ENCODE data around the gene TULP4.
"Not testable (repeated sequence)": the region's sequence is repeated elsewhere in the genome, so short reads cannot be mapped to it uniquely, and the experiment has no call there.

TULP4 gene

GRCh38 chr6:158284007-158284875, 28.0 kb upstream of the TULP4 start:
- Histone ChIP-seq H3K27me3 (ENCODE audit: insufficient read depth, low read length) (no peaks in the 10 kb centered on the region), H3K36me3 (ENCODE audit: insufficient read depth, low read length) (no peaks in the 10 kb centered on the region), H3K4me1 (ENCODE audit: insufficient read depth, low read length) (peaks cover 19% of the 10 kb centered on the region), H3K4me3 (ENCODE audit: low read length) (no peak overlapping the region), H3K9me3 (ENCODE audit: low read length) (peaks cover 1% of the 10 kb centered on the region), H2AFZ (ENCODE audit: low read depth, low read length) (no peak overlapping the region)

GRCh38 chr6:158284876-158285655, 27.2 kb upstream of the TULP4 start:
- H3K36me3 ChIP-seq (ENCODE audit: insufficient read depth, low read length), result no peaks in the 10 kb centered on the region
- H3K9me3 ChIP-seq (ENCODE audit: low read length), result peaks cover 1% of the 10 kb centered on the region
- H2AFZ ChIP-seq (ENCODE audit: low read depth, low read length), result no peak overlapping the region
- H3K4me1 ChIP-seq (ENCODE audit: insufficient read depth, low read length), result peaks cover 19% of the 10 kb centered on the region
- no peaks in the 10 kb centered on the region for H3K27me3 ChIP-seq (ENCODE audit: insufficient read depth, low read length)
- no peak overlapping the region for H3K4me3 ChIP-seq (ENCODE audit: low read length)

GRCh38 chr6:158285656-158286021, 26.6 kb upstream of the TULP4 start:
- Histone ChIP-seq H3K9me3 (ENCODE audit: low read length) (peaks cover 1% of the 10 kb centered on the region), H3K36me3 (ENCODE audit: insufficient read depth, low read length) (peaks cover under 1% of the 10 kb centered on the region), H2AFZ (ENCODE audit: low read depth, low read length) (no peak overlapping the region), H3K4me1 (ENCODE audit: insufficient read depth, low read length) (peaks cover 19% of the 10 kb centered on the region), H3K27me3 (ENCODE audit: insufficient read depth, low read length) (no peaks in the 10 kb centered on the region), H3K4me3 (ENCODE audit: low read length) (no peak overlapping the region)

GRCh38 chr6:158286413-158286812, 25.9 kb upstream of the TULP4 start:
- Histone ChIP-seq H3K27me3 (ENCODE audit: insufficient read depth, low read length) (no peaks in the 10 kb centered on the region), H3K36me3 (ENCODE audit: insufficient read depth, low read length) (peaks cover 4% of the 10 kb centered on the region), H3K4me1 (ENCODE audit: insufficient read depth, low read length) (peaks cover 19% of the 10 kb centered on the region), H2AFZ (ENCODE audit: low read depth, low read length) (no peak overlapping the region), H3K4me3 (ENCODE audit: low read length) (no peak overlapping the region), H3K9me3 (ENCODE audit: low read length) (peaks cover 3% of the 10 kb centered on the region)

- no peak overlapping the region for H3K4me3 ChIP-seq (ENCODE audit: low read length)
- H3K36me3 ChIP-seq (ENCODE audit: insufficient read depth, low read length), result peaks cover 6% of the 10 kb centered on the region
- H3K4me1 ChIP-seq (ENCODE audit: insufficient read depth, low read length), result peaks cover 19% of the 10 kb centered on the region
- no peak overlapping the region for H2AFZ ChIP-seq (ENCODE audit: low read depth, low read length)
- peaks cover 3% of the 10 kb centered on the region for H3K9me3 ChIP-seq (ENCODE audit: low read length)
- no peaks in the 10 kb centered on the region for H3K27me3 ChIP-seq (ENCODE audit: insufficient read depth, low read length)
Measured at GRCh38 chr6:158287047-158287446, 25.2 kb upstream of the TULP4 start.

- H3K36me3 ChIP-seq (ENCODE audit: insufficient read depth, low read length), result peaks cover 18% of the 10 kb centered on the region
- no peak overlapping the region for H3K4me3 ChIP-seq (ENCODE audit: low read length)
- peaks cover 7% of the 10 kb centered on the region for H3K9me3 ChIP-seq (ENCODE audit: low read length)
- H2AFZ ChIP-seq (ENCODE audit: low read depth, low read length), result no peak overlapping the region
- H3K27me3 ChIP-seq (ENCODE audit: insufficient read depth, low read length), result no peaks in the 10 kb centered on the region
- peaks cover 10% of the 10 kb centered on the region for H3K4me1 ChIP-seq (ENCODE audit: insufficient read depth, low read length)
Measured at GRCh38 chr6:158290040-158290439, 22.2 kb upstream of the TULP4 start.

GRCh38 chr6:158290659-158291058, 21.6 kb upstream of the TULP4 start:
- Histone ChIP-seq H3K27me3 (ENCODE audit: insufficient read depth, low read length) (no peaks in the 10 kb centered on the region), H3K4me3 (ENCODE audit: low read length) (no peak overlapping the region), H3K9me3 (ENCODE audit: low read length) (peaks cover 7% of the 10 kb centered on the region), H3K36me3 (ENCODE audit: insufficient read depth, low read length) (peaks cover 18% of the 10 kb centered on the region), H3K4me1 (ENCODE audit: insufficient read depth, low read length) (peaks cover 4% of the 10 kb centered on the region), H2AFZ (ENCODE audit: low read depth, low read length) (no peak overlapping the region)

GRCh38 chr6:158292016-158292415, 20.2 kb upstream of the TULP4 start:
- Histone ChIP-seq H3K27me3 (ENCODE audit: insufficient read depth, low read length) (no peaks in the 10 kb centered on the region), H3K36me3 (ENCODE audit: insufficient read depth, low read length) (peaks cover 23% of the 10 kb centered on the region), H2AFZ (ENCODE audit: low read depth, low read length) (no peak overlapping the region), H3K4me1 (ENCODE audit: insufficient read depth, low read length) (no peaks in the 10 kb centered on the region), H3K9me3 (ENCODE audit: low read length) (peaks cover 12% of the 10 kb centered on the region), H3K4me3 (ENCODE audit: low read length) (no peak overlapping the region)

GRCh38 chr6:158293122-158293521, 19.1 kb upstream of the TULP4 start:
- Histone ChIP-seq H3K36me3 (ENCODE audit: insufficient read depth, low read length) (peaks cover 28% of the 10 kb centered on the region), H3K9me3 (ENCODE audit: low read length) (peaks cover 12% of the 10 kb centered on the region), H2AFZ (ENCODE audit: low read depth, low read length) (no peak overlapping the region)

GRCh38 chr6:158295976-158296853, 16.1 kb upstream of the TULP4 start:
- H3K4me1 ChIP-seq (ENCODE audit: insufficient read depth, low read length); H2AFZ ChIP-seq (ENCODE audit: low read depth, low read length); H3K27me3 ChIP-seq (ENCODE audit: insufficient read depth, low read length); H3K4me3 ChIP-seq (ENCODE audit: low read length): not testable (repeated sequence)
- Histone ChIP-seq H3K36me3 (ENCODE audit: insufficient read depth, low read length) (peaks cover 28% of the 10 kb centered on the region), H3K9me3 (ENCODE audit: low read length) (peaks cover 18% of the 10 kb centered on the region)

More at GRCh38 chr6:158293122-158293521, 19.1 kb upstream of the TULP4 start:
- Histone ChIP-seq H3K4me3 (ENCODE audit: low read length) (no peak overlapping the region), H3K4me1 (ENCODE audit: insufficient read depth, low read length) (no peaks in the 10 kb centered on the region), H3K27me3 (ENCODE audit: insufficient read depth, low read length) (no peaks in the 10 kb centered on the region)

- not testable (repeated sequence) for H3K4me3 ChIP-seq (ENCODE audit: low read length); H3K27me3 ChIP-seq (ENCODE audit: insufficient read depth, low read length); H2AFZ ChIP-seq (ENCODE audit: low read depth, low read length); H3K4me1 ChIP-seq (ENCODE audit: insufficient read depth, low read length)
- peaks cover 27% of the 10 kb centered on the region for H3K36me3 ChIP-seq (ENCODE audit: insufficient read depth, low read length)
- H3K9me3 ChIP-seq (ENCODE audit: low read length), result peaks cover 16% of the 10 kb centered on the region
Measured at GRCh38 chr6:158296854-158297324, 15.4 kb upstream of the TULP4 start.

- not testable (repeated sequence) for H2AFZ ChIP-seq (ENCODE audit: low read depth, low read length)
Measured at GRCh38 chr6:158297657-158298056, 14.6 kb upstream of the TULP4 start.

More at GRCh38 chr6:158297657-158298056, 14.6 kb upstream of the TULP4 start:
- not testable (repeated sequence) for H3K4me1 ChIP-seq (ENCODE audit: insufficient read depth, low read length); H3K4me3 ChIP-seq (ENCODE audit: low read length); H3K27me3 ChIP-seq (ENCODE audit: insufficient read depth, low read length)
- peaks cover 16% of the 10 kb centered on the region for H3K9me3 ChIP-seq (ENCODE audit: low read length)
- peaks cover 23% of the 10 kb centered on the region for H3K36me3 ChIP-seq (ENCODE audit: insufficient read depth, low read length)
